Natural killer cell (primary cell): ENCODE data around the gene CFAP99. TPM values are rescaled to one million over a fixed set of nuclear protein-coding genes. Genes with fewer than 3 reads are reported as not detected.

ENCODE experiments used
- ATAC-seq, 3 donors: fragments of 150-1000 bp in 2 of 3; fragments of 200-7000 bp in 1 of 3; cut with Tn5 transposase; 1 replicate in 1 of 3; 2 replicates in 2 of 3; pipeline ENCODE4 v1.10.0; 2021; ENCODE audit warnings: mild to moderate bottlenecking in 2 of 3, moderate library complexity in 2 of 3
- DNase-seq, 2 donors: peaks; one replicate each; pipeline versions ENCODE4 v3.0.0 to v3.0.0-alpha.2; 2013 to 2021; ENCODE audit warnings: mixed read lengths in 1 of 2
- H3K27ac ChIP-seq: one replicate; pipeline ENCODE4 v1.5.1; 2013; ENCODE audit warnings: mild to moderate bottlenecking, low read length
- H3K27me3 ChIP-seq: one replicate; pipeline ENCODE4 v1.6.1; 2013; ENCODE audit warnings: low read length; ENCODE audit not compliant: control insufficient read depth, insufficient read depth
- H3K36me3 ChIP-seq: one replicate; pipeline ENCODE4 v1.6.1; 2013; ENCODE audit warnings: low read length; ENCODE audit not compliant: control insufficient read depth, insufficient read depth
- H3K4me1 ChIP-seq: one replicate; pipeline ENCODE4 v1.6.1; 2013; ENCODE audit warnings: low read length; ENCODE audit not compliant: control insufficient read depth, insufficient read depth
- H3K4me3 ChIP-seq: one replicate; pipeline ENCODE4 v1.5.1; 2013; ENCODE audit warnings: low read length
- H3K9me3 ChIP-seq: one replicate; pipeline ENCODE4 v1.6.1; 2013; ENCODE audit warnings: low read length; ENCODE audit not compliant: control insufficient read depth, insufficient read depth
- H3K27ac Mint-ChIP-seq, 2 donors: one replicate each; pipeline ENCODE4 v1.8.0; 2022; ENCODE audit warnings: mild to moderate bottlenecking in 2 of 2, mixed read lengths in 2 of 2, moderate library complexity in 1 of 2
- H3K27me3 Mint-ChIP-seq, 2 donors: one replicate each; pipeline ENCODE4 v1.8.0; 2022; ENCODE audit warnings: low read depth in 2 of 2, mixed read lengths in 2 of 2
- H3K36me3 Mint-ChIP-seq: one replicate; pipeline ENCODE4 v1.8.0; 2022; ENCODE audit warnings: mixed read lengths
- H3K4me1 Mint-ChIP-seq, 2 donors: one replicate each; pipeline ENCODE4 v1.8.0; 2022; ENCODE audit warnings: mixed read lengths in 2 of 2
- H3K4me3 Mint-ChIP-seq: one replicate; pipeline ENCODE4 v1.8.0; 2022; ENCODE audit warnings: mild to moderate bottlenecking, moderate library complexity, mixed read lengths
- H3K9me3 Mint-ChIP-seq, 2 donors: one replicate each; pipeline ENCODE4 v1.8.0; 2022; ENCODE audit warnings: mixed read lengths in 2 of 2
- CTCF ChIP-seq: fragments of 200-600 bp; IDR thresholded peaks from one replicate; pipeline ENCODE4 v1.8.0; 2022; ENCODE audit warnings: antibody characterized with exemption
- WGBS: methylation state at CpG from one replicate; pipeline ENCODE4 v1.1.7; 2013; ENCODE audit warnings: missing lambda C conversion rate; ENCODE audit not compliant: insufficient coverage; 5-methylcytosine and 5-hydroxymethylcytosine counted together
- intact Hi-C: fragments of 100-400 bp; cut with micrococcal nuclease; formaldehyde crosslinking; loops from one replicate; pipeline ENCODE4 v1.14.2; 2022
- total RNA-seq, 4 donors: library from RNA; stranded (reverse); fragments of 120-200 nt in 1 of 4; gene quantifications; one replicate each; pipeline versions ENCODE4 v1.2.3 to v1.2.4, GENCODE V29; 2013 to 2022

The CFAP99 gene
- total RNA-seq, 3 donors from 2014 or later (not counting 1 experiment from before 2014, with no cell fraction given) = not detected

- 89% methylated on average over 13 of the region's 14 CpGs for WGBS
- H3K4me1 ChIP-seq = no peaks in the 10 kb centered on the region
- peaks cover 5 to 20% of the 10 kb centered on the region in 2 donors for H3K4me1 Mint-ChIP-seq
- H3K4me3 ChIP-seq = no peak overlapping the region
- no peaks in the 10 kb centered on the region for H3K27me3 ChIP-seq
- no peak overlapping the region for H3K4me3 Mint-ChIP-seq
- H3K27ac Mint-ChIP-seq = no peak overlapping the region
- intact Hi-C loops = no loop called here
- no peak overlapping the region for H3K27ac ChIP-seq
- no peaks in the 10 kb centered on the region for H3K36me3 ChIP-seq
- no peaks in the 10 kb centered on the region for H3K27me3 Mint-ChIP-seq
- no peaks in the 10 kb centered on the region for H3K36me3 Mint-ChIP-seq
- DNase-seq = no peak
- TF ChIP-seq CTCF = no peak
- ATAC-seq = no peak
- H3K9me3 Mint-ChIP-seq = peaks cover 0 to 3% of the 10 kb centered on the region in 2 donors
- peaks cover 5% of the 10 kb centered on the region for H3K9me3 ChIP-seq
Observed at GRCh38 chr4:2372488-2373030, 46.2 kb upstream of the CFAP99 start.

- 95% methylated on average over 7 of the region's 7 CpGs for WGBS
- peaks cover 8 to 28% of the 10 kb centered on the region in 2 donors for H3K4me1 Mint-ChIP-seq
- Histone ChIP-seq H3K4me1 (no peaks in the 10 kb centered on the region), H3K9me3 (peaks cover 5% of the 10 kb centered on the region), H3K27ac (no peak overlapping the region), H3K36me3 (no peaks in the 10 kb centered on the region), H3K27me3 (no peaks in the 10 kb centered on the region), H3K4me3 (no peak overlapping the region)
- peaks cover 0 to 3% of the 10 kb centered on the region in 2 donors for H3K9me3 Mint-ChIP-seq
- peak overlapping the region; percentile 6 to 78 for H3K27ac Mint-ChIP-seq
- intact Hi-C loops = no loop called here
- no peaks in the 10 kb centered on the region for H3K36me3 Mint-ChIP-seq
- ATAC-seq = no peak
- no peaks in the 10 kb centered on the region for H3K27me3 Mint-ChIP-seq
- no peak for TF ChIP-seq CTCF
- no peak overlapping the region for H3K4me3 Mint-ChIP-seq
- no peak for DNase-seq
Observed at GRCh38 chr4:2373532-2373931, 45.2 kb upstream of the CFAP99 start.

- no peak overlapping the region for H3K27ac Mint-ChIP-seq
Observed at GRCh38 chr4:2375427-2375826, 43.3 kb upstream of the CFAP99 start.

More at GRCh38 chr4:2375427-2375826, 43.3 kb upstream of the CFAP99 start:
- ATAC-seq (peak in 1 of 3 donors; percentile 25), DNase-seq (no peak)
- H3K4me1 Mint-ChIP-seq = peaks cover 8 to 29% of the 10 kb centered on the region in 2 donors
- no peaks in the 10 kb centered on the region for H3K36me3 ChIP-seq
- TF ChIP-seq CTCF = no peak
- no peaks in the 10 kb centered on the region for H3K36me3 Mint-ChIP-seq
- WGBS = 84% methylated on average over 10 of the region's 10 CpGs
- no peak overlapping the region for H3K27ac ChIP-seq
- intact Hi-C loops = no loop called here
- H3K4me1 ChIP-seq = no peaks in the 10 kb centered on the region
- H3K9me3 Mint-ChIP-seq = no peaks in the 10 kb centered on the region
- no peaks in the 10 kb centered on the region for H3K27me3 ChIP-seq
- H3K4me3 Mint-ChIP-seq = no peak overlapping the region
- no peak overlapping the region for H3K4me3 ChIP-seq
- H3K27me3 Mint-ChIP-seq = no peaks in the 10 kb centered on the region
- no peaks in the 10 kb centered on the region for H3K9me3 ChIP-seq
